WTC11 (cell line): ENCODE results near the gene NELL2. TPM values are rescaled to one million over a fixed set of nuclear protein-coding genes. Genes with fewer than 3 reads are reported as not detected.

Experiments
- ATAC-seq: fragments of 200-7000 bp; cut with Tn5 transposase; 2 replicates; pipeline ENCODE4 v1.10.0; 2021; ENCODE audit warnings: mild to moderate bottlenecking, moderate library complexity
- CTCF ChIA-PET: fragments of 300-600 bp; sonication (Branson Sonifier 250); formaldehyde crosslinking; loops from one replicate; lab custom pipeline; 2021; ENCODE audit warnings: antibody characterized with exemption; lab: Charles Lee
- POLR2A ChIA-PET: fragments of 350-600 bp; sonication (Branson Sonifier 250); formaldehyde crosslinking; loops from one replicate; lab custom pipeline; 2021; ENCODE audit warnings: antibody characterized with exemption; lab: Charles Lee
- DNase-seq: peaks from one replicate; pipeline ENCODE4 v3.0.0; 2021; ENCODE audit warnings: low spot score
- H3K27ac Mint-ChIP-seq: 2 replicates; pipeline ENCODE4 v1.8.0; 2021; ENCODE audit warnings: mixed read lengths
- H3K27me3 Mint-ChIP-seq: 2 replicates; pipeline ENCODE4 v1.8.0; 2021; ENCODE audit warnings: low read depth, mild to moderate bottlenecking, moderate library complexity, mixed read lengths
- H3K36me3 Mint-ChIP-seq: 2 replicates; pipeline ENCODE4 v1.8.0; 2021; ENCODE audit warnings: mixed read lengths
- H3K4me1 Mint-ChIP-seq: 2 replicates; pipeline ENCODE4 v1.8.0; 2022; ENCODE audit warnings: mixed read lengths
- H3K4me3 Mint-ChIP-seq: 2 replicates; pipeline ENCODE4 v1.8.0; 2021; ENCODE audit warnings: mild to moderate bottlenecking, moderate library complexity, mixed read lengths
- H3K9me3 Mint-ChIP-seq: 2 replicates; pipeline ENCODE4 v1.8.0; 2021; ENCODE audit warnings: mixed read lengths
- ATF3 ChIP-seq: sonication (generic); formaldehyde crosslinking; conservative IDR thresholded peaks from 2 replicates; pipeline ENCODE4 v1.8.1; 2022; ENCODE audit warnings: mild to moderate bottlenecking, missing genetic modification reagents
- CDX4 ChIP-seq: fragments of 250-450 bp; sonication (Bioruptor Pico); IDR thresholded peaks from 2 replicates; pipeline ENCODE4 v1.9.0; 2021; ENCODE audit warnings: moderate library complexity, mild to moderate bottlenecking, inconsistent platforms, borderline replicate concordance
- CREB1 ChIP-seq: sonication (generic); formaldehyde crosslinking; IDR thresholded peaks from 2 replicates; pipeline ENCODE4 v1.8.0; 2023; ENCODE audit warnings: mild to moderate bottlenecking, missing genetic modification reagents
- EMX1 ChIP-seq: fragments of 250-450 bp; sonication (Bioruptor Pico); IDR thresholded peaks from 2 replicates; pipeline ENCODE4 v1.8.0; 2021; ENCODE audit warnings: mild to moderate bottlenecking
- FOXP4 ChIP-seq: sonication (generic); formaldehyde crosslinking; IDR thresholded peaks from 2 replicates; pipeline ENCODE4 v1.8.0; 2022; ENCODE audit warnings: mild to moderate bottlenecking, missing genetic modification reagents
- GRHL2 ChIP-seq: fragments of 250-450 bp; sonication (Bioruptor Pico); IDR thresholded peaks from 2 replicates; pipeline ENCODE4 v1.8.0; 2022; ENCODE audit warnings: mild to moderate bottlenecking, moderate library complexity; ENCODE audit not compliant: insufficient replicate concordance, severe bottlenecking
- MAX ChIP-seq: sonication (generic); formaldehyde crosslinking; IDR thresholded peaks from 2 replicates; pipeline ENCODE4 v1.8.0; 2022; ENCODE audit warnings: mild to moderate bottlenecking, missing genetic modification reagents
- NFYB ChIP-seq: sonication (generic); formaldehyde crosslinking; conservative IDR thresholded peaks from 2 replicates; pipeline ENCODE4 v1.8.0; 2022; ENCODE audit warnings: low read depth, missing genetic modification reagents
- NR3C1 ChIP-seq: sonication (generic); formaldehyde crosslinking; conservative IDR thresholded peaks from 2 replicates; pipeline ENCODE4 v1.8.1; 2023; ENCODE audit warnings: low read depth, mild to moderate bottlenecking, missing genetic modification reagents
- PRDM15 ChIP-seq: sonication (generic); formaldehyde crosslinking; IDR thresholded peaks from 2 replicates; pipeline ENCODE4 v1.8.0; 2022; ENCODE audit warnings: missing genetic modification reagents
- TCF7 ChIP-seq: sonication (generic); formaldehyde crosslinking; IDR thresholded peaks from 2 replicates; pipeline ENCODE4 v1.8.0; 2022; ENCODE audit warnings: mild to moderate bottlenecking, low read depth, missing genetic modification reagents, moderate library complexity
- TP53 ChIP-seq: sonication (generic); formaldehyde crosslinking; IDR thresholded peaks from 2 replicates; pipeline ENCODE4 v1.8.1; 2023; ENCODE audit warnings: mild to moderate bottlenecking, missing genetic modification reagents
- ZBTB43 ChIP-seq: sonication (generic); formaldehyde crosslinking; IDR thresholded peaks from 2 replicates; pipeline ENCODE4 v1.8.1; 2023; ENCODE audit warnings: mild to moderate bottlenecking, missing genetic modification reagents
- ZNF121 ChIP-seq: sonication (generic); formaldehyde crosslinking; IDR thresholded peaks from 2 replicates; pipeline ENCODE4 v1.8.0; 2023; ENCODE audit warnings: missing genetic modification reagents
- ZNF532 ChIP-seq: fragments of 250-450 bp; sonication (Bioruptor Pico); IDR thresholded peaks from 2 replicates; pipeline ENCODE4 v1.9.0; 2021; ENCODE audit warnings: mild to moderate bottlenecking, borderline replicate concordance
- ZNF671 ChIP-seq: fragments of 250-450 bp; sonication (Bioruptor Pico); IDR thresholded peaks from 2 replicates; pipeline ENCODE4 v1.8.0; 2021; ENCODE audit warnings: mild to moderate bottlenecking
- total RNA-seq: library from RNA; stranded (reverse); gene quantifications from 3 replicates; pipeline ENCODE4 v1.2.3, GENCODE V29; 2021

NELL2 gene
- total RNA-seq, 1 experiment from 2014 or later, result 37.4 TPM

- TF ChIP-seq ZNF532 (no peak), MAX (CRISPR knock-in tag) (no peak), NR3C1 (CRISPR knock-in tag) (no peak), CDX4 (CRISPR knock-in tag) (no peak), TP53 (CRISPR knock-in tag) (no peak), CREB1 (no peak)
Observed at GRCh38 chr12:44765796-44766195, 110.3 kb downstream of the NELL2 start (continued).

- CTCF ChIA-PET, result interaction anchor here (0.6 to 0.9 kb wide), 2 partner anchors 112 to 186 kb away, joined by 3 read pairs; no protein-coding TSS in a partner anchor
- no peak overlapping the region for H3K27ac Mint-ChIP-seq
Observed at GRCh38 chr12:44763021-44763420, 113.1 kb downstream of the NELL2 start.

More at GRCh38 chr12:44763021-44763420, 113.1 kb downstream of the NELL2 start:
- Mint-ChIP-seq H3K4me3 (no peak overlapping the region), H3K27me3 (no peaks in the 10 kb centered on the region), H3K4me1 (peaks cover 34% of the 10 kb centered on the region), H3K36me3 (no peaks in the 10 kb centered on the region), H3K9me3 (no peaks in the 10 kb centered on the region)
- no peak for DNase-seq
- no peak for ATAC-seq
- TF ChIP-seq EMX1 (CRISPR knock-in tag) (no peak), ATF3 (no peak), ZBTB43 (CRISPR knock-in tag) (no peak), ZNF121 (CRISPR knock-in tag) (no peak), ZNF671 (no peak), TCF7 (CRISPR knock-in tag) (no peak), TP53 (CRISPR knock-in tag) (no peak), PRDM15 (CRISPR knock-in tag) (no peak), GRHL2 (no peak), FOXP4 (no peak), NFYB (CRISPR knock-in tag) (no peak)
- POLR2A ChIA-PET, result no interaction called here
